GM19324 (cell line): ENCODE results near the gene TMEM273.

Experiments
- ATAC-seq: cut with Tn5 transposase; IDR thresholded peaks from one replicate; pipeline ENCODE4 v1.9.1; 2021; ENCODE audit warnings: mild to moderate bottlenecking, moderate library complexity; ENCODE audit not compliant: unreplicated experiment, low FRiP score

The TMEM273 gene

GRCh38 chr10:49187950-49188761 is at the start of gene TMEM273:
TMEM273 (minus strand) TSS chr10:49188391; CDS start chr10:49188336, 55 bp downstream.
- peak; percentile 73 for ATAC-seq

- no peak for ATAC-seq
Measured at GRCh38 chr10:49237985-49238384, 49.8 kb upstream of the TMEM273 start.

- ATAC-seq: no peak
Measured at GRCh38 chr10:49235392-49235791, 47.2 kb upstream of the TMEM273 start.

- ATAC-seq: no peak
Measured at GRCh38 chr10:49231086-49231820, 43.1 kb upstream of the TMEM273 start.

- no peak for ATAC-seq
Measured at GRCh38 chr10:49230004-49230403, 41.8 kb upstream of the TMEM273 start.

- ATAC-seq: no peak
Measured at GRCh38 chr10:49228677-49229076, 40.5 kb upstream of the TMEM273 start.

GRCh38 chr10:49227406-49227805 is 39.2 kb upstream of the TMEM273 start:
- no peak for ATAC-seq

- no peak for ATAC-seq
Measured at GRCh38 chr10:49226594-49226993, 38.4 kb upstream of the TMEM273 start.

- ATAC-seq: no peak
Measured at GRCh38 chr10:49225218-49225876, 37.2 kb upstream of the TMEM273 start.

GRCh38 chr10:49223205-49223604 is 35.0 kb upstream of the TMEM273 start:
- no peak for ATAC-seq

- no peak for ATAC-seq
Measured at GRCh38 chr10:49222170-49222569, 34.0 kb upstream of the TMEM273 start.

- no peak for ATAC-seq
Measured at GRCh38 chr10:49220679-49221078, 32.5 kb upstream of the TMEM273 start.

GRCh38 chr10:49220031-49220430 is 31.8 kb upstream of the TMEM273 start:
- no peak for ATAC-seq

GRCh38 chr10:49219248-49219647 is 31.1 kb upstream of the TMEM273 start:
- no peak for ATAC-seq

- ATAC-seq: no peak
Measured at GRCh38 chr10:49218480-49218879, 30.3 kb upstream of the TMEM273 start.

- ATAC-seq: no peak
Measured at GRCh38 chr10:49217645-49218044, 29.5 kb upstream of the TMEM273 start.

GRCh38 chr10:49213211-49213610 is 25.0 kb upstream of the TMEM273 start:
- no peak for ATAC-seq

GRCh38 chr10:49212783-49213182 is 24.6 kb upstream of the TMEM273 start:
- ATAC-seq: no peak

GRCh38 chr10:49212076-49212475 is 23.9 kb upstream of the TMEM273 start:
- no peak for ATAC-seq

GRCh38 chr10:49208996-49209395 is 20.8 kb upstream of the TMEM273 start:
- no peak for ATAC-seq

- no peak for ATAC-seq
Measured at GRCh38 chr10:49207936-49208487, 19.8 kb upstream of the TMEM273 start.
